Keratinocyte (primary cell): ENCODE results near the gene DUSP10.

ENCODE experiments used
- EZH2 ChIP-seq: IDR thresholded peaks from one replicate; pipeline ENCODE4 v1.6.1; 2012; ENCODE audit warnings: inconsistent platforms, mild to moderate bottlenecking, low read length, moderate library complexity
- TF ChIP-seq, protein P1 (sequence below), 3 experiments: IDR thresholded peaks in 1 of 3; conservative IDR thresholded peaks in 1 of 3; optimal IDR thresholded peaks in 1 of 3; 2 replicates in 2 of 3; 3 replicates in 1 of 3; pipeline versions ENCODE3 to v1.5.1; 2011; ENCODE audit warnings: low read length in 3 of 3, mild to moderate bottlenecking in 3 of 3, moderate library complexity in 2 of 3, control low read depth in 1 of 3, inconsistent platforms in 1 of 3; ENCODE audit not compliant: insufficient read depth in 2 of 3; ENCODE audit errors: extremely low read depth in 1 of 3

DNA sequence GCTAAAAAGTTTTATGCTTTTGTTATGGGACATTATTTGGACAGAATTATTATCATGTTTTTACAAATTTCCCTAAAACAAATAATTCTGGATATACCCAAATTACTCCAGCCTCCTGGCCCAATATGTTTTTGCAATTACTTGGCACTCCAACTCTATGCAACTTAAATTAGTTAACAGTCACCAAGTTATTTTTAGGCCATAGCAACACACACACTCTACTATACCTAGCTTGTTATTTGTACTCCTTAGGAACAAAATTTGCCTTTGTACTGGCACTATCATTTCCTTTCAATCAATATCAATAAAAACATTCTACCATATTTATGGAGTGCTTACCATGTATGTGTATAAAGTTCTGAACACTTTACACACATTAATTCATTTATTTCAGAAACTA is 7.7 kb downstream of the DUSP10 start:
- TF ChIP-seq, protein P1, sequence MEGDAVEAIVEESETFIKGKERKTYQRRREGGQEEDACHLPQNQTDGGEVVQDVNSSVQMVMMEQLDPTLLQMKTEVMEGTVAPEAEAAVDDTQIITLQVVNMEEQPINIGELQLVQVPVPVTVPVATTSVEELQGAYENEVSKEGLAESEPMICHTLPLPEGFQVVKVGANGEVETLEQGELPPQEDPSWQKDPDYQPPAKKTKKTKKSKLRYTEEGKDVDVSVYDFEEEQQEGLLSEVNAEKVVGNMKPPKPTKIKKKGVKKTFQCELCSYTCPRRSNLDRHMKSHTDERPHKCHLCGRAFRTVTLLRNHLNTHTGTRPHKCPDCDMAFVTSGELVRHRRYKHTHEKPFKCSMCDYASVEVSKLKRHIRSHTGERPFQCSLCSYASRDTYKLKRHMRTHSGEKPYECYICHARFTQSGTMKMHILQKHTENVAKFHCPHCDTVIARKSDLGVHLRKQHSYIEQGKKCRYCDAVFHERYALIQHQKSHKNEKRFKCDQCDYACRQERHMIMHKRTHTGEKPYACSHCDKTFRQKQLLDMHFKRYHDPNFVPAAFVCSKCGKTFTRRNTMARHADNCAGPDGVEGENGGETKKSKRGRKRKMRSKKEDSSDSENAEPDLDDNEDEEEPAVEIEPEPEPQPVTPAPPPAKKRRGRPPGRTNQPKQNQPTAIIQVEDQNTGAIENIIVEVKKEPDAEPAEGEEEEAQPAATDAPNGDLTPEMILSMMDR (optimal IDR thresholded peaks at IDR 0.05 in 1 of 3, IDR thresholded peaks at IDR 0.05 in 1 of 3, conservative IDR thresholded peaks at IDR 0.05 in 1 of 3; ENCODE audit: extremely low read depth in 1 of 3, insufficient read depth in 2 of 3, low read length in 3 of 3) = no peak
- no peak for TF ChIP-seq EZH2
